Esophagus mucosa (tissue), 1 donor: ENCODE data around the gene BAG1. TPM values are rescaled to one million over a fixed set of nuclear protein-coding genes. Genes with fewer than 3 reads are reported as not detected.
A peak's percentile ranks its signal among the peaks of the same experiment; 100 is the strongest.

ENCODE experiments used
- ATAC-seq: fragments of 200-7000 bp; cut with Tn5 transposase; one replicate; pipeline ENCODE4 v1.9.1; 2020
- total RNA-seq: library from RNA; stranded (reverse); gene quantifications from one replicate; pipeline ENCODE4 v1.2.4, GENCODE V29; 2023
- donor health status: DM: yes; HTN: yes; CAD: no.

Gene BAG1
- total RNA-seq, result 95.3 TPM

- peak; percentile 100 for ATAC-seq
Measured at GRCh38 chr9:33264473-33265177, at the start of gene BAG1, which contains the start of gene CHMP5. Gene BAG1 (minus strand): TSS chr9:33264708. Gene CHMP5 (plus strand): TSS chr9:33265049. CDS start chr9:33265079, 30 bp downstream.

- no peak for ATAC-seq
Measured at GRCh38 chr9:33311953-33312352, 47.4 kb upstream of the BAG1 start.

GRCh38 chr9:33310748-33311147 lies 46.2 kb upstream of the BAG1 start:
- ATAC-seq, result no peak

GRCh38 chr9:33309903-33310302 lies 45.4 kb upstream of the BAG1 start:
- peak; percentile 52 for ATAC-seq

GRCh38 chr9:33307067-33307466 lies 42.6 kb upstream of the BAG1 start:
- ATAC-seq, result no peak

GRCh38 chr9:33306037-33306436 lies 41.5 kb upstream of the BAG1 start:
- ATAC-seq, result no peak

GRCh38 chr9:33304362-33304761 lies 39.9 kb upstream of the BAG1 start:
- no peak for ATAC-seq

GRCh38 chr9:33300546-33300945 lies 36.0 kb upstream of the BAG1 start:
- ATAC-seq, result no peak

- ATAC-seq, result peak; percentile 65
Measured at GRCh38 chr9:33297432-33297831, 32.9 kb upstream of the BAG1 start.

- no peak for ATAC-seq
Measured at GRCh38 chr9:33295571-33295970, 31.1 kb upstream of the BAG1 start.

- no peak for ATAC-seq
Measured at GRCh38 chr9:33294670-33295432, 30.3 kb upstream of the BAG1 start.

- no peak for ATAC-seq
Measured at GRCh38 chr9:33293782-33294181, 29.3 kb upstream of the BAG1 start.

- ATAC-seq, result no peak
Measured at GRCh38 chr9:33291901-33292300, 27.4 kb upstream of the BAG1 start.

GRCh38 chr9:33291031-33291397 lies 26.5 kb upstream of the BAG1 start:
- ATAC-seq, result no peak

- peak; percentile 93 for ATAC-seq
Measured at GRCh38 chr9:33290247-33291030, 25.9 kb upstream of the BAG1 start, which contains the start of gene NFX1. Gene NFX1 (plus strand): TSS chr9:33290516. CDS start chr9:33290573, 57 bp downstream.

GRCh38 chr9:33289936-33290246 lies 25.4 kb upstream of the BAG1 start:
- ATAC-seq, result no peak

- no peak for ATAC-seq
Measured at GRCh38 chr9:33289496-33289895, 25.0 kb upstream of the BAG1 start.

GRCh38 chr9:33288828-33289483 lies 24.4 kb upstream of the BAG1 start:
- ATAC-seq, result no peak

GRCh38 chr9:33288235-33288634 lies 23.7 kb upstream of the BAG1 start:
- ATAC-seq, result no peak

- no peak for ATAC-seq
Measured at GRCh38 chr9:33287087-33287490, 22.6 kb upstream of the BAG1 start.

GRCh38 chr9:33285502-33285901 lies 21.0 kb upstream of the BAG1 start:
- no peak for ATAC-seq

- ATAC-seq, result no peak
Measured at GRCh38 chr9:33277484-33277883, 13.0 kb upstream of the BAG1 start.

GRCh38 chr9:33273972-33274328 lies 9.4 kb upstream of the BAG1 start:
- no peak for ATAC-seq
